K562 (cell line): ENCODE measurements around the gene BCAR1. TPM values are rescaled to one million over a fixed set of nuclear protein-coding genes. Genes with fewer than 3 reads are reported as not detected.

ENCODE experiments used
- ATAC-seq: fragments of 200-7000 bp; cut with Tn5 transposase; 3 replicates; pipeline ENCODE4 v1.9.1; 2020; ENCODE audit warnings: moderate library complexity
- BruUV-seq: library from RNA; stranded (reverse); fragments of 400-500 nt; replicated peaks from 2 replicates; lab custom pipeline; 2021; lab: Mats Ljungman, UMichigan
- CTCF ChIA-PET: fragments of 300-600 bp; formaldehyde crosslinking; extraction: SDS; loops from one replicate; lab custom pipeline; 2021; ENCODE audit warnings: low intra/inter-chr PET ratio; lab: Yijun Ruan, JAX
- POLR2A ChIA-PET: fragments of 300-600, 350-650 bp; sonication (Branson Sonifier 250); formaldehyde crosslinking; extraction: SDS; loops from one replicate; lab custom pipeline; 2021; ENCODE audit warnings: antibody characterized with exemption, inconsistent platforms; lab: Yijun Ruan, JAX
- DNase-seq, 4 experiments: peaks; one replicate each; pipeline versions ENCODE4 v3.0.0 to v3.0.0-alpha.2; 2011 to 2018; ENCODE audit warnings: low spot score in 3 of 4, mixed read lengths in 3 of 4; ENCODE audit errors: extremely low read depth in 1 of 4
- FAIRE-seq: peaks from 2 replicates; lab custom pipeline; 2011; peaks lifted over from hg19 to GRCh38; lab: Jason Lieb, UNC
- H2AFZ ChIP-seq: 2 replicates; pipeline ENCODE4 v1.6.0; 2011; ENCODE audit warnings: low read depth, low read length, control low read depth, inconsistent platforms
- H3K27ac ChIP-seq: fragments of 200-600 bp; 3 replicates; pipeline ENCODE4 v1.8.0; 2011; ENCODE audit warnings: low read depth, mild to moderate bottlenecking, control low read depth, inconsistent platforms, low read length, moderate library complexity, mixed read lengths; ENCODE audit errors: extremely low read depth
- H3K27me3 ChIP-seq, 2 experiments: fragments of 300-600 bp in 1 of 2; 2 replicates in 1 of 2; 3 replicates in 1 of 2; pipeline versions ENCODE4 v1.6.0 to v1.8.0; 2011; ENCODE audit warnings: inconsistent platforms in 2 of 2, low read length in 2 of 2, mild to moderate bottlenecking in 1 of 2, mixed read lengths in 1 of 2, moderate library complexity in 1 of 2; ENCODE audit not compliant: control insufficient read depth in 2 of 2, insufficient read depth in 2 of 2
- H3K36me3 ChIP-seq: fragments of 300-600 bp; 3 replicates; pipeline ENCODE4 v1.8.0; 2011; ENCODE audit warnings: mild to moderate bottlenecking, low read length, inconsistent platforms; ENCODE audit not compliant: control insufficient read depth, insufficient read depth
- H3K4me1 ChIP-seq, 2 experiments: fragments of 200-600 bp in 1 of 2; replicated peaks in 1 of 2; 2 replicates in 1 of 2; 3 replicates in 1 of 2; pipeline versions ENCODE4 v1.5.1 to v1.8.0; 2011; ENCODE audit warnings: inconsistent platforms in 2 of 2, low read length in 2 of 2, mild to moderate bottlenecking in 1 of 2, mixed read lengths in 1 of 2, moderate library complexity in 1 of 2; ENCODE audit not compliant: control insufficient read depth in 2 of 2, insufficient read depth in 2 of 2
- H3K4me2 ChIP-seq: 2 replicates; pipeline ENCODE4 v1.6.1; 2011; ENCODE audit warnings: low read length, control low read depth, inconsistent platforms, mixed read lengths; ENCODE audit not compliant: insufficient read depth
- H3K4me3 ChIP-seq: fragments of 200-600 bp; sonication (generic), shearing (Covaris generic); 2 replicates; pipeline ENCODE4 v1.5.1; 2016; ENCODE audit warnings: control low read depth, inconsistent platforms
- H3K79me2 ChIP-seq: fragments of 200-600 bp; 3 replicates; pipeline ENCODE4 v1.8.0; 2011; ENCODE audit warnings: low read length, inconsistent platforms; ENCODE audit not compliant: control insufficient read depth, insufficient read depth
- H3K9ac ChIP-seq, 2 experiments: 2 replicates each; pipeline versions ENCODE4 v1.6.0 to v1.6.1; 2011; ENCODE audit warnings: low read depth in 2 of 2, low read length in 2 of 2, control low read depth in 1 of 2, inconsistent platforms in 1 of 2, mild to moderate bottlenecking in 1 of 2, mixed read lengths in 1 of 2; ENCODE audit not compliant: insufficient read depth in 1 of 2
- H3K9me1 ChIP-seq: one replicate; pipeline ENCODE4 v1.6.0; 2011; ENCODE audit warnings: inconsistent platforms, mild to moderate bottlenecking, low read length, moderate library complexity; ENCODE audit not compliant: control insufficient read depth, insufficient read depth
- H3K9me3 ChIP-seq: replicated peaks from 2 replicates; pipeline ENCODE4 v1.5.1; 2011; ENCODE audit warnings: low read depth, low read length, inconsistent platforms; ENCODE audit not compliant: control insufficient read depth, insufficient read depth
- H4K20me1 ChIP-seq: replicated peaks from 2 replicates; pipeline ENCODE4 v1.6.1; 2011; ENCODE audit warnings: low read length, inconsistent platforms, mixed read lengths; ENCODE audit not compliant: control insufficient read depth, insufficient read depth
- CGGBP1 ChIP-seq: fragments of 250-450 bp; sonication (Bioruptor Pico); IDR thresholded peaks from 2 replicates; pipeline ENCODE4 v1.9.0; 2021; ENCODE audit warnings: mild to moderate bottlenecking
- DACH1 ChIP-seq: fragments of 450-650 bp; IDR thresholded peaks from 2 replicates; pipeline ENCODE4 v1.6.1; 2018; ENCODE audit not compliant: partially characterized antibody
- MTA1 ChIP-seq: fragments of 450-650 bp; IDR thresholded peaks from 2 replicates; pipeline ENCODE4 v1.6.1; 2017; ENCODE audit warnings: borderline replicate concordance
- PHF21A ChIP-seq: fragments of 450-650 bp; IDR thresholded peaks from 2 replicates; pipeline ENCODE4 v1.6.1; 2017; ENCODE audit warnings: low read depth, borderline replicate concordance
- ZNF24 ChIP-seq: fragments of 450-650 bp; IDR thresholded peaks from 2 replicates; pipeline ENCODE4 v1.6.1; 2016
- ZNF311 ChIP-seq: fragments of 250-450 bp; sonication (Bioruptor Pico); IDR thresholded peaks from 2 replicates; pipeline ENCODE4 v1.4.0; 2020; ENCODE audit warnings: mild to moderate bottlenecking, moderate library complexity
- ZNF316 ChIP-seq: fragments of 450-650 bp; IDR thresholded peaks from 2 replicates; pipeline ENCODE4 v1.6.1; 2016
- WGBS: fragments of 100-300 bp; shearing (Covaris generic); methylation state at CpG from one replicate; pipeline ENCODE4 v1.1.6; 2016; ENCODE audit warnings: low coverage, mixed read lengths; ENCODE audit not compliant: insufficient coverage; ENCODE audit errors: missing lambda C conversion rate; 5-methylcytosine and 5-hydroxymethylcytosine counted together
- in situ Hi-C: fragments of 300-500 bp; cut with MboI; formaldehyde crosslinking; loops from 4 replicates; pipeline ENCODE4 v1.15.0; 2018; ENCODE audit warnings: inconsistent platforms, mixed read lengths
- intact Hi-C: fragments of 100-400 bp; cut with micrococcal nuclease; formaldehyde crosslinking; loops from 2 replicates; pipeline ENCODE4 v1.14.2; 2022
- polyA plus RNA-seq, 8 experiments: library from polyadenylated mRNA; depleted of rRNA in 4 of 8; stranded (reverse) in 5 of 8; unstranded in 3 of 8; fragments of >200 nt; fragmentation: Nextera tagmentation in 2 of 8; fragmentation: Illumina TruSeq in 1 of 8; extraction: Ambion mirVana in 2 of 8; extraction: Trizol in 1 of 8; gene quantifications; 2 replicates each; pipeline versions ENCODE4 v1.2.1 to v1.2.3, GENCODE V29; 2011 to 2014; ENCODE audit warnings: inconsistent platforms in 1 of 8, missing spikeins in 1 of 8
- total RNA-seq, 7 experiments: library from RNA; depleted of rRNA in 6 of 7; stranded (reverse); fragments of >200 nt in 6 of 7; fragmentation: Illumina TruSeq in 2 of 7; extraction: Trizol in 2 of 7; gene quantifications; 2 replicates each; pipeline versions ENCODE4 v1.2.1 to v1.2.3, GENCODE V29; 2011 to 2021; ENCODE audit warnings: low replicate concordance in 1 of 7
- TF ChIP-seq, protein P1 (sequence below): sonication (generic); formaldehyde crosslinking; IDR thresholded peaks from 2 replicates; pipeline ENCODE4 v1.9.0; 2022; ENCODE audit warnings: mild to moderate bottlenecking, missing genetic modification reagents

Gene BCAR1
- total and polyA plus RNA-seq, 9 of the 15 experiments (the other 6 are each of a cell fraction or from before 2014, with no cell fraction given): 0.10 to 26.3 (median 3.6) TPM

DNA sequence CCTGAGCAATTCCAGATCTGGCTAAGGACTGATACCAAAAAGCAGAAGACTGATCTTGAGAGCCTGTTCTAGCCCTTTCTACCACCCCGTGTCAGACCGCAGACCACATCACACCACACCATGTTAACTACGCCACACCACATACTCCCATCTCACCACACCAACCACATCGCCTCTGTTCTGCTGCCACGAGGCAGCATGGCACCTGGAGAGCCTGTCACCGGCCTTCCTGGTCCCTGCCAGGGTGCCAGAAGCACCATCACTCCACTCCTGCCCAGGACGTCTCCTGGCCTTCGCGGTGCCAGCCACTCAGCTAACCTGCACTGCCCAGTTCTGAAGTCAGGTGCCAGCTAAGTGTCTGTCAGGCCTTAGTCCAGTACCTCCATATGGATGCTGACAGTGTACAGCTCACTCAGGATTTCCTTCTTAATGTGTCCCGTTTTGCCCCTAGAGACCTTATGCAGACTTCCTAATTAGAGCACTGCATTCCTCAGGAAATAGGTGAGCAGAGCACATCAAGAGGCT, 37.2 kb upstream of the BCAR1 start (continued):
- TF ChIP-seq, protein P1, sequence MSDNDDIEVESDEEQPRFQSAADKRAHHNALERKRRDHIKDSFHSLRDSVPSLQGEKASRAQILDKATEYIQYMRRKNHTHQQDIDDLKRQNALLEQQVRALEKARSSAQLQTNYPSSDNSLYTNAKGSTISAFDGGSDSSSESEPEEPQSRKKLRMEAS (CRISPR knock-in tag): peak; percentile 68
- TF ChIP-seq DACH1: no peak
- TF ChIP-seq ZNF311 (CRISPR knock-in tag): no peak
- no peak for TF ChIP-seq ZNF316

DNA sequence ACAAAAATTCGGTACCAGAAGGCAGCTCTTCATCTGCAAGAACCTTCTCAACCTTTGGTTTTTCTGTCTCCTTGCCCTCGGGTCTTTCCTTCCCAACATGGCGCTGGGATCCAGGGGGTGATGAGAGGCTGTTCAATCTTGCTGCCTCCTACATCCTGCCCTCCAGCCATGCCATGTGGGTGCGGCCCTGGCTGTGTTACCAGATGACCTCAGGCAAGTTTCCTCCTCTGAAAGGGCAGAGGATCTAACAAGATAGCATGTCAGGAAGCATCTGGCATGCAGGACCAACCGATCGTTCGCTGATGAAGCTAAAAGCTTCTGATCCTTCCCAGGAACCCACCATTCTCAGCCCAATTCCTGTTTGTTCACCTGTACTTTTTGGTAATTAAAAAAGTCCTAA, 36.8 kb upstream of the BCAR1 start:
- ChIA-PET POLR2A (interaction anchor here (1.1 kb wide), 1 partner anchor 9 kb away, joined by 3 read pairs; no protein-coding TSS in a partner anchor), CTCF (no interaction called here)
- Histone ChIP-seq H3K9ac (no peak overlapping the region; a peak in 1 of 4 replicates), H3K4me1 (peaks cover 15 to 21% of the 10 kb centered on the region in 2 experiments), H3K9me1 (no peaks in the 10 kb centered on the region), H4K20me1 (peaks cover 7% of the 10 kb centered on the region; the same call in 1 of the 2 replicates), H3K9me3 (no peaks in the 10 kb centered on the region), H2AFZ (no peak overlapping the region), H3K4me2 (no peak overlapping the region), H3K27me3 (no peaks in the 10 kb centered on the region), H3K27ac (no peak overlapping the region), H3K79me2 (no peaks in the 10 kb centered on the region), H3K4me3 (no peak overlapping the region), H3K36me3 (peaks cover 25% of the 10 kb centered on the region; the same call in 2 of the 3 replicates)
- TF ChIP-seq MTA1 (no peak), ZNF24 (no peak), CGGBP1 (CRISPR knock-in tag) (no peak), PHF21A (no peak)
- intact Hi-C loops: no loop called here
- FAIRE-seq (no peak), DNase-seq (no peak), ATAC-seq (no peak)
- in situ Hi-C loops: no loop called here
- no TSS peak for BruUV-seq
- 65% methylated on average over 7 of the region's 7 CpGs for WGBS
